ENCODE data around the gene IFITM5.

The IFITM5 gene

DNA sequence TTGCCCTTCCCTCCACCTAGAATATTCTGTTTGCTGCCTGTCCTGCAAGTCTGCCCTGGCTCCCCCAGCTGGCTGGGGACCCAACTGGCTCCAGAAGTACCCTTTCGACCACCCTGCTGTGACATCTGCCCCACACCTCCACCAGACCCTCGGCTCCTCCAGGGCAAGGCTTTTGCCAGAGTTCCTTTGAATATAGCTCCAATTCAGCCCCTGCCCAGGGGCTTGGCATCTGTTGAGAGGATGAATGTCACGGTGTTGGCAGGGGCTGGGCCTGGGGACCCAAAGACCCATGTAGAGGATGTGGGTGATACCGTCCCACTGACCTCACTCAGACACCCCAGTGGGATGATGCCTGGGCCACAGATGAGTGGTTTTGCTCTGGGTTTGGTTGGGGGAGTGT lies 17.2 kb downstream of the IFITM5 start:
- DNase-seq, result no peak

DNA sequence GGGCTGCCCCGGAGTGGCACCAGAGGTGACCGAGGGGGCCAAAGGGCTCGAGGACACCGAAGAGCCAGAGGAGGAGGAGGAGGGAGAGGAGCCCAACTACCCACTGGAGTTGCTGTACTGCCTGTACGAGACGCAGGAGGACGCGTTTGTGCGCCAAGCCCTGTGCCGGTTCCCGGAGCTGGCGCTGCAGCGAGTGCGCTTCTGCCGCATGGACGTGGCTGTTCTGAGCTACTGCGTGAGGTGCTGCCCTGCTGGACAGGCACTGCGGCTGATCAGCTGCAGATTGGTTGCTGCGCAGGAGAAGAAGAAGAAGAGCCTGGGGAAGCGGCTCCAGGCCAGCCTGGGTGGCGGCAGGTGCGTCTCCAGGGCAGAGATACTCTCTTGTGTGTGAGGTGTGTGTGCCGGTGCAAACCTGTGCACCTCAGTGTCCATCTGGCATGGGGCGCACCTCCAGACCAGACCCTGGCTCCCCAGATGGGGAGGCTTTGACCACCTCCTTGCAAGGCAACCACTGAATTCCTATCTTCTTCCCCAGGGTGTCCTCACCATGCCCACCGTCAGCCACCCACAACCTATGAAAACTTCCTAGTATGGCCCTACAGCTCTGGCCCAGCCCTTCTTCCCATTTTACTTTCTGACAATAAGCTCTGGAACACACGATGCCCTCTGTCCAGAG lies 17.7 kb downstream of the IFITM5 start:
- DNase-seq, result no peak

DNA sequence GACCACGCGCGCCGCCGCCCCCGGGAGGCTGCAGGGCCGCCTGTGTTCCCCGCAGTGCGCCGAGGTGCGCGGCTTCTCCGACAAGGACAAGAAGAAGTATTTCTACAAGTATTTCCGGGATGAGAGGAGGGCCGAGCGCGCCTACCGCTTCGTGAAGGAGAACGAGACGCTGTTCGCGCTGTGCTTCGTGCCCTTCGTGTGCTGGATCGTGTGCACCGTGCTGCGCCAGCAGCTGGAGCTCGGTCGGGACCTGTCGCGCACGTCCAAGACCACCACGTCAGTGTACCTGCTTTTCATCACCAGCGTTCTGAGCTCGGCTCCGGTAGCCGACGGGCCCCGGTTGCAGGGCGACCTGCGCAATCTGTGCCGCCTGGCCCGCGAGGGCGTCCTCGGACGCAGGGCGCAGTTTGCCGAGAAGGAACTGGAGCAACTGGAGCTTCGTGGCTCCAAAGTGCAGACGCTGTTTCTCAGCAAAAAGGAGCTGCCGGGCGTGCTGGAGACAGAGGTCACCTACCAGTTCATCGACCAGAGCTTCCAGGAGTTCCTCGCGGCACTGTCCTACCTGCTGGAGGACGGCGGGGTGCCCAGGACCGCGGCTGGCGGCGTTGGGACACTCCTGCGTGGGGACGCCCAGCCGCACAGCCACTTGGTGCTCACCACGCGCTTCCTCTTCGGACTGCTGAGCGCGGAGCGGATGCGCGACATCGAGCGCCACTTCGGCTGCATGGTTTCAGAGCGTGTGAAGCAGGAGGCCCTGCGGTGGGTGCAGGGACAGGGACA lies 18.4 kb downstream of the IFITM5 start:
- no peak for DNase-seq

DNA sequence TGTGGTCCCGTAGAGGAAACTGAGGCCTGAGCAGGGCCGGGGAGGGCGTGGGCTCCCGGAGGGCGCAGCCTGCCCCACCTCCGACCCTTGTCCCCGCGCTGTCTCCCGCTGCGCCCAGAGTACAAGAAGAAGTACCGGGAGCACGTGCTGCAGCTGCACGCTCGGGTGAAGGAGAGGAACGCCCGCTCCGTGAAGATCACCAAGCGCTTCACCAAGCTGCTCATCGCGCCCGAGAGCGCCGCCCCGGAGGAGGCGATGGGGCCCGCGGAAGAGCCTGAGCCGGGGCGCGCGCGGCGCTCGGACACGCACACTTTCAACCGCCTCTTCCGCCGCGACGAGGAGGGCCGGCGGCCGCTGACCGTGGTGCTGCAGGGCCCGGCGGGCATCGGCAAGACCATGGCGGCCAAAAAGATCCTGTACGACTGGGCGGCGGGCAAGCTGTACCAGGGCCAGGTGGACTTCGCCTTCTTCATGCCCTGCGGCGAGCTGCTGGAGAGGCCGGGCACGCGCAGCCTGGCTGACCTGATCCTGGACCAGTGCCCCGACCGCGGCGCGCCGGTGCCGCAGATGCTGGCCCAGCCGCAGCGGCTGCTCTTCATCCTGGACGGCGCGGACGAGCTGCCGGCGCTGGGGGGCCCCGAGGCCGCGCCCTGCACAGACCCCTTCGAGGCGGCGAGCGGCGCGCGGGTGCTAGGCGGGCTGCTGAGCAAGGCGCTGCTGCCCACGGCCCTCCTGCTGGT lies 19.2 kb downstream of the IFITM5 start:
- no peak for DNase-seq

DNA sequence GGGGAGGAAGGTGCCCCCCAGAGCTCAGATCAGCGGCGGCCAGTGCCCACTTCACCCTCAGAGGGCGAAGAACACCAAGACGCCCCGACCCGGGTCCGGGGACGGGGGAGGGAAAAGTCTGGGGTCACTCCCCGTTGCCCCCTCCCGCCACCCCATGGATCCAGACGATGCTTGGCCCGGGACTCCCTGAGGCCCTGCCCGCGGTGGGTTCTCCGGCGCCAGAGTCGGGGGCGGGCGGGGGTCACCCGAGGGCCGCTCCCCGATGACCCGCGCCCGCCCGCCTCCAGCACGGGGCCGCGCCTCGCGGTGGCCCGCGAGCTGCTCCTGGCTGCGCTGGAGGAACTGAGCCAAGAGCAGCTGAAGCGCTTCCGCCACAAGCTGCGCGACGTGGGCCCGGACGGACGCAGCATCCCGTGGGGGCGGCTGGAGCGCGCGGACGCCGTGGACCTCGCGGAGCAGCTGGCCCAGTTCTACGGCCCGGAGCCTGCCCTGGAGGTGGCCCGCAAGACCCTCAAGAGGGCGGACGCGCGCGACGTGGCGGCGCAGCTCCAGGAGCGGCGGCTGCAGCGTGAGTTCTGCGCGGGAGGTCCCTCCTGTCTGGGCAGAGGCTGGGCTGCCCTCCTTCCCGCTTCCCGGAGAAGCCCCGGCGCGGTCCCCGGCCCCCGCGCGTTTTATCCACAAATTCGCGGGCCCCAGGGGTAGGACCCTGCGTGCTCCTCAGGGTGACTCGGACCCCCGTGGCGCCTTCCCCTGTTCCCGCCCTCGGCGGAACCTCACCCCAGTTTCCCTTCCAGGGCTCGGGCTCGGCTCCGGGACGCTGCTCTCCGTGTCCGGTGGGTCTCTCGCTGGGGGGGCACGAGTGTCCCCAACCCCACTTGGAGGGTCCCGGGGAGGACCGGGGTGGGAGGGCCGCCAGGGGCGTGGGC lies 20.0 kb downstream of the IFITM5 start:
- no peak for DNase-seq

DNA sequence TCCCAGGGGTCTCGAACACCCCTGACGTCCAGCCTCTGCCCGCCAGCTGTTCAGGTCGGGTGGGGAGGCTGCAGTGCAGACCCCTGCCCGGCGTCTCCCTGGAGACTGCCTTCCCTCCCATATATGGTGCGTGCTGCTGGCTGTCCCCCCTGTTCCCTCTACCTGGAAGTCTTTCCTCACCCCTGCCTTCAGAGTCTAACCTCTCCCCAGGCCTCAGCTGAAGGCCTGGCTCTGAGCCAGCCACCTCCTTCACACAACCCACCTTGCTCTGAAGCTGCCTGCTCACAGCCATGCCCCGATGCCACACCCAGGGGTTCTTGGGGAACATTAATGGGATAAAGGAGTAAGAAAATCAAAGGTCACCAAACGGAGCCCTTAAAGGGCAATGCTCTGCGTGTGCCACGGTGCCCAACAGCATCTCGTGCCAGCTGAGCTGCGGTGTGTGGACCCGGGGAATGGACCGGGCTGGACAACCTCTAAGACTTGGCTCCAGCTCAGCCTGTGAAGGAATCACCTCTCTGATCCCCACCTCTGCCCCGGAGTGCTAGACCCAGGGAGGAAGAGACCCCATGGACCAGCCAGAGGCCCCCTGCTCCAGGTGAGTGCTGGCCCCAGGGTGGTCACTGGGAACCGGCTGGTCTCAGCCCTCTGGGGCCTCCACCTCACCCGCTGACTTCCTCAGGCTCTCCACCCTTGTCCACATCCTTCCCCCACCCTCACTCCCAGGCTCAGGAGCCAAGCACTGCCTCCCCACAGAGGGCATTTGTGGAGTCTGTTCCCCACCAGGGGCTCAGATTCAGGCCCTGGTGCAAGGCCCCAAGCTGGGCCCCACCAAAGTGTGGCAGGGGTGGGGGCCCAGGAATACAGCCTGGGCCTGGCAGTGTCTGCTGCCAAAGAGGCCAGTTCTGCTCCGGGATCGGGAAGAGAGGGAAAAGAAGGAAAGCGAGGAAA lies 21.1 kb downstream of the IFITM5 start, which contains the start of gene NLRP6:
TSS of gene NLRP6 (plus strand) at position 407 of the 951 bp plus-strand sequence. CDS start at position 570, 163 bp downstream.
- no peak for DNase-seq

DNA sequence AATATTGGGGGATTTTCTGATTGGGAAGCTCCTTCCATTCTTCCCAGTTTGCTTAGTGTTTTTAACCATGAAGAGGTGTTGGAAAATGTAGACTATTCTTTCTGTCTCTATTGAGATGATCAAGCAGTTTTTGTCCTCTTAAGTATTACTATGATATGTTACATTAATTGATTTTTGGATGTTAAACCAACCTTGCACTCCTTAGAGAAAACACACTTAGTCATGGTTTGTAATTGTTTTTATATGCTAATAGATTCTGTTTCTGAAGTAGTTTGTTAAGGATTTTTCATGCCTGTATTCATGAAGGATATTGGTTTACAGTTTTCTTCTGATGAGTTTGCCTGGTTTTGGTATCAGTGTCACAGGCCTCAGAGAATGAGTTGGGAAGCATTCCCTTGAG lies 23.1 kb downstream of the IFITM5 start:
- no peak for DNase-seq

DNA sequence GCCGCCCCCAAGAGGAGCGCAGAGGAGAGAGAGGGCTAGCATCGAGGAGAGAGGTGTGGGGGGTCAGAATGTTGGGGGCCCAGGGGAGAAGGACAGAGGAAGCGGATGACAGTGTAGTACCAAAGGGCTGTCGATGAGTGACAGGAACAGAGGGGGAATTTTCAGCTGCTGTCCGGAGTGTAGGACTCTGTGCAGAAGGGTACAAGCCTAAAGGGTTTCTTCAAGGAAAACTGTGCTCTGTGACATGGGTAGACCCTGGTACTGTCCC lies 26.5 kb downstream of the IFITM5 start:
- no peak for DNase-seq

DNA sequence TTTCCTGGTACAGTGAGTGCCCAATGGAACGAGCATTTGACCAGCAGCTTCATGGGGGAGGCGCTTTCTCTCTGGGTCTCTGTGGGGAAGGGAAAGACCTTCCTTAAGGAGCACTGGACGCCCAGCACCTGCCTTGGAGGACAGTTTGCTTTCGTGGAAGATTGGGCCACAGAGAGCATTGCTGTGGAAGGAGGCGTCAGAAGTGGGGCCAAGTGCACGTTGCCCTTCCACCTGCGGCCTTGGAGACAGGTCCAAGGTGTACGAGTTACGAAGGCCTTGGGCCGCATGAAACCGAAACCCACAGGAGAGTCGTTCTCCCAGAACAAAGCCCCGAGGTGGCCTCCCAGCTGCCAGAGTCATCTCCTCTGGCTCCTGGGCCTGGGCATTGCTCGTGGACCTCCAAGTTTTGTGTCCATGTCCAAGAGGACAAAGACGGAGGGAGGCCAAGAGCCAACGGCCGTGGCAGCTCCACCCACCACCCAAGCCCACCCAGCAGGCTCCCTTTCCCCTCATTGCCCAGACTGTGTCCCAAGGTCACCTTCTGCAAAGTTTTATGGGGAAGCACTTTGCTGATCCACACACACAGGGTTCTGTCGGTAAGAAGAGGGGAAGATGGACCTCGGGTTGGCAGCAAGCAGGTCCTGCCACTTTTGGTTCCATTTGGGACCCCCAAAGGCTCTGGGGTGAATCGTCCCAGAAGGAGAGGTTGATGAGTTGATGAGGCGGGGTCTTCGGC lies 27.0 kb downstream of the IFITM5 start:
- DNase-seq, result no peak

DNA sequence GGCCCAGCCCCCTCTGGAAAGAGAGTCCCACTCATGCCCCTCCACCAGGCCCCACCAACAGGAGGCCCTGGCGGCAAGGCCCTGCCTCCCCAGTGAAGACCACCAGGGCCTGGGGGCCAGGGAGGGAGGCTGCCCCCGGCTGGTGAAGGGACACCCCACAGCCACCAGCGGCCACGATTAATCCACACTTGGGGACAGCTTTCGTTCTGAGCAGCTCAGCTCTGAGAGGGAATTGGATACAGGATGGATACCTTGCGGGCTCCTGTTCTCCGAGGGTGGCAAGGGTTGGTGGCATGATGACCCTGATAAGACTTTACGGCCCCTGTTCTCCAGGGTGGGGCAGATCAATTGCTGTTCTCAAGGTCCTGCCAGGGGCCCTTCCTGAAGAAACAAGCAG lies 28.0 kb downstream of the IFITM5 start:
- no peak for DNase-seq

DNA sequence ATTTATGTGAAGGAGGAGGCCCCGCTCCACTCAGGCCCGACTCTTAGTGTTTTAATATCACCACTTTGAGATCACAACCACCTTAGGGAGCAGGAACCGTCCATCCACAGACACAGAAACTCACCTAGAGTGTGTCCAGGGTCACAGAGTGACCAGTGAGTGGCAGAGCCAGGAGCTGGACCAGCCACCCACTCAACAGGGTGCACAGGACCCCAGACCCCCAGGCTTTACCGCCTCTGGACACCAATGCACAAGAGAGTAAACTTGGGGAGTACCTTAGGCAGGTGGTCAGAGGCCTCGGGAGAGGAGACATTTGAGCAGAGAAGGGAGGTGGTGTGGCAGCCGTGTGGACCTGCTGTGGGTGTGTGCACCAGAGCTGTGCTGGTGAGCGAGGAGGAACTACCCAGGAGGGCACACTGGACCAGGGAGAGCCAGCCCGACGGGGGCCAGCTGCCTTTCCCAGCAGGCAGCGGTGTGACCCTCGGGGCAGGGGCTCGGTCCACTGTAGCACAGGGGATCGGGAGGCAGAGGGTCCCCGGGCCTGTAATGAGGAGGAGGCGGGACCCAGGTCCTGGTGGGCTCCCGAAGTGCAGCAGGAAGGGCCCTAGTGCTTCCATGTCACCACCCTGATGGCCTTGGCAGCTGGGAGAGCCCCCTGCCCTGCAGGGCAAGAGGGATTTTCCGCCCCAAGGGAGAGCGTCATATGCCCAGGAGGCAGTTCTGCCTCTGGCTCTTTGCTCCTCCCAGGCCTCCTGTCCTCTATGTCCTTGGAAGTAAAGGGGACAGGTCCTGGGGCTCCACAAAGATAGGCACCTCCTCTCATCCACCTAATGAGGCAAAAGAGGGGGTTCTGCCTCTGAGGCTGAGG lies 28.6 kb downstream of the IFITM5 start:
- DNase-seq, result no peak

DNA sequence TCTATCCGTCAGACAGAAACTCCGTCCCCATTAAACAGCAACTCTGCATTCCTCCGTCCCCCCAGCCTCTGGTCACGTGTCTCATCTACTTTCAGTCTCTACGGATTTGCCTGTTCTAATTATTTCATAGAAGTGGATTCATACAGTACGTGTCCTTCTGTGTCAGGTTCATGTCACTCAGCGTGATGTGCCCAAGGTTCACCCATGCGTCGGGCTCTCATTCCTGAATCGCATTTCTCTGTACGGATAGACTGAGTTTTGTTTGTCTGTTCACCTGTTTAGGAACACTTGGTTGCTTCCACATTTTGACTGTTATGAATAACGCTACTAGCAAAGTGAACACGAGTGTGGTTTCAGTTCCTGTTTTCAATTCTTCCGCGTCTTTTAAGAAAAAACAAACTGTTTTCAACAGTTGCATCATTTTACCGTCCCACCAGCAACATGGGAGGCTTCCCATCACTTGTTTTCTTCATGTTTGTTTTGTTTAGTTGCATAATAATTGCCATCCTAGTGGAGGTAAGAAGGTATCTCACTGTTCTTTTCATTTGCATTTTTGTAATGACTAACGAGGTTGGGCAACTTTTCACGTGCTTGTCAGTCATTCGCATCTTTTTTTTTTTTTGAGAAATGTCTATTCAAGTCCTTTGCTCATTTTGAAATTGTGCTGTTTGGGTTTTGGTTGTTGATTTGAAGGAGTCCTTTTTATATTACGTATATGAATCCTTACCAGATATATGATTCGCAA lies 30.0 kb downstream of the IFITM5 start:
- DNase-seq, result peak; percentile 87

DNA sequence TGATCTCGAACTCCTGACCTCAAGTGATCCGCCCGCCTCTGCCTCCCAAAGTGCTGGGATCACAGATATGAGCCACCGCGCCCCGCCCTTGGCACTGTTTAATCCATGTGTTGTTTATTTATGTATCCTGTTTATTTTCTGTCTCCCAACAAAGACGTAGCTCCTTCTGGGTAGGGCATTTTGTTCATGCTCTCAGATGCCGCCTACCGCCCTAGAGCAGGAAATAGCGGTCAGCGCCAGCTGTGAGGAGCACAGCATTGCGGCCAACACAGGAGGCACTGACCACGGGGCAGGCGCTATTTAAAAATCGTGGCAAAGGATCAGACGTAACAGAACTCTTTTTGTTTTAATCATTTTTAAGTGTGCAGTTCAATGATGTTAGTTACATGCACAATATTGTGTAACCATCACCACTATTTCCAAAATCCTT lies 30.6 kb downstream of the IFITM5 start:
- peak; percentile 65 for DNase-seq

DNA sequence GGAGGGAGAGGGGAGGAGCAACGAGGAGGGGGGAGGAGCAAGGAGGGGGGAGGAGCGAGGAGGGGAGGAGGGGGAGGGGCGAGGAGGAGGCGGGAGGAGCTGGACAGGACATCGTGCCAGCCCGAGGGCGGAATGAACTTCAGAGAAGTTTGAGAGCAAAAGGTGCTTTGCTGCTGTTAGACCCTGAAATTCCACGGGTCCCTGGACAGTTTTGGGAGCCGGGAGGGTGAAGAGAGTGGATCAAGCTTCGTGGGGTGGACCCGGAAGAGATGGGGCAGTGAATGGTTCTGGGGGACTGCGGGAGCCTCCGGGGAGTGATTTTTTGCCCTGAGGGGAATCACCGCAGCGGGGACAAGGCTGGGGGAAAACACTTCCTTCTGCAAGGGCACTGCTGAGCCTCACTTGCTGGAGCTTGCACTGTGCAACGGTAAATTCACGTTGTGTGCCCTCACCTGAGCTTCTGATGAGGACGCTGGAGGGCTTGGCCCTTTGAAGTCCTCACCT lies 31.8 kb downstream of the IFITM5 start:
- DNase-seq, result peak; percentile 40

DNA sequence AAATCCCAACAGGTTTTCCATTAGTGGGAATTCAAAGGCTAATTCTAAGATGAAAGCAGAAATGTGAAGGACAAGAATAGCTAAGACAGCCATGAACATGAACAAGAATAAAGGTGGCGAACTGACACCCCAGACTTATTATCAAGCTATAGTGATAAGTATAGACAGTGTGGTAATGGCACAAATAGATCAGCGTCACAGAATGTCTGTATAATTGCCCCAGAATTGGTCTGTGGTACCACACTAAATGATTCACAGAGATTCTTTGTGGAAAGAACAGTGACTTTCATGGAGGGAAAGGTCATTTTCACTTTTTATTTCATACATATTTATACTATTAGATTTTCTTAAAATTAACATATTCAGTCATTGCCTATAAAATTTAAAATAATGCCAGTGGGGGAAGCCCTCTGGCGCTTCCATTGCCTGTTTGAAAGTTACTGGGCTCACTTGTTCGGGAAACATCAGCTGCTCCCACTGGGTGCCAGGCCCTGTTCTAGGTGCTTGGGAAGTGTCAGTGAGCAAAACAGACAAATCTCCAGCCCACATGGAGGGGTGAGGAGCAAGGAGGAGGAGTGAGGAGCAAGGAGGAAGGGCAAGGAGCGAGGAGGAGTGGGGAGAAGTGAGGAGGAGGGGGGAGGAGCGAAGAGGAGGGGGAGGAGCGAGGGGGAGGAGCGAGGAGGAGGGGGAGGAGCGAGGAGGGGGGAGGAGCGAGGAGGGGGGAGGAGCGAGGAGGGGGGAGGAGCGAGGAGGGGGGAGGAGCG lies 32.5 kb downstream of the IFITM5 start:
- DNase-seq, result peak; percentile 17

DNA sequence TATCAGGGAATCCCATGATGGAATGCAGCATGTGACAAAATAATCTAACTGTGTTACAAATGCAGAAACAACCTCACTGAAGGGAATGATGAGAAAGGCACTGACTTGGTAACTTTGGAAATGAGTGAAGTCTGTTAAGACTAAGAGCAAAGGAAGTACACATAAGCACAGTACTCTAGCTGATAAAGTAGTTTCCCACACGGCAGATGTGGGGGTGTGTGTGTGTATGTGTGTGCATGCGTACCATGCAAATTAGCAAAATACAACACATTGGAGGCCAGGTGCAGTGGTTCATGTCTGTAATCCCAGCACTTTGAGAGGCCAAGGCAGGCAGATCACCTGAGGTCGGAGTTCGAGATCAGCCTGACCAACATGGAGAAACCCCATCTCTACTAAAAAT lies 37.7 kb downstream of the IFITM5 start:
- DNase-seq, result no peak

DNA sequence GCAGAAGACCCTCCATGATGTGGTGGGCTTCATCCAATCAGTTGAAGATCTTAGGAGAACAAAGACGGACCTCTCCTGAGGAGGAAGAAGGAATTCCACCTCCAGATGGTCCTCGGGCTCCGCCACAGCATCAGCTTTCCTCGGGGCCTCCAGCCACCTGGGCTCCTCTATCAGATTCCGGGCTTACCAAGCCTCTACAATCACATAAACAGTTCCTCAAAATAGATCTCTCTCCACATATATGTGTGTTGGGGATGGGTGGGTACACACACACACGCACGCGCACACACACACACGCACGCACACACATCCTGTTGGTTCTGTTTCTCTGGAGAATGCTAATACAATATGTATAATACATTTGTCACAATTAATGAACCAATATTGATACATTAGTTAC lies 39.9 kb downstream of the IFITM5 start:
- no peak for DNase-seq

Measured in activated CD4-positive, alpha-beta T cell treated with anti-CD3 and anti-CD28 coated beads, Interleukin-2, Interleukin-6, amounts not matched to agents 100 ng/mL and 50 ng/mL, durations not matched to agents 16 hours and 8 hours (primary cell).